ENCODE results near the gene MCTP1. TPM values are rescaled to one million over a fixed set of nuclear protein-coding genes. Genes with fewer than 3 reads are reported as not detected.
A peak's percentile ranks its signal among the peaks of the same experiment; 100 is the strongest.

MCTP1 gene
- total RNA-seq, 1 experiment from 2014 or later, result 2.5 TPM

DNA sequence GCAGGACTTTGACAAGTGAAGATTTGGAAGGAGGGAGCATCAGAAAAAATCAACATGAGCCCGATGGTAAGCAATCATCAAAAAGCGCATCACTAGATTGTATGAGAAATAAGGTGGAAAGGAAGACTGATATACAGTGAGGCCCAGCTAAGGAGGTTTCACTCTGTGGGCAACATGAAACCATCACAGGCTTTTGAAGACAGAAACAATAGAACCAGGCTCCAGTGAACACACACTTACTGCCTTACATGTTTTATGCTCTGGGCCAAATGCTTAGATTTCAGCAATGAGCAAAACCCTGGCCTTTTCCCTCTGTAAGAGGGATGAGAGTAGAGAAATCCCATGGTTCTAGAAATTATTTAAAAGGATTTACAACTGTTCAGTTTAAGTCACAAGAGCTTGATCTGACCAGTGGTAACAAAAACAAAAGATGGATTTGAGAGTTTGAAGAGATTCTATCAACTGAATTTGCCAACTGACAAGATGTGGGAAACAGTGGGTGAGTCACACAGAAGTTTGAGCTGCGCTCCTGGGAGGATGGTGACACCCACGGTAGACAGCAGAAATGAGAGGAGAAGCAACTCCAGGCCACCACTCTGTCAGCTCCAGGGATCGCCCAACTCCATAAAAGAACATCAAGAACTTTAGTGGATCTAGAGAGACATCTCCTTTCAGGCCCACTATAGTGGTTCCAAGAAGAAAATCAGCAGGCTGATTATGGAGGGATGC, 261.8 kb downstream of the MCTP1 start:
- no peak overlapping the region for H3K4me3 Mint-ChIP-seq
- Histone ChIP-seq H4K8ac (replicated peaks; ENCODE audit: insufficient read length, low read depth, low read length) (no peak overlapping the region), H4K91ac (ENCODE audit: insufficient read length, low read depth, low read length) (no peak overlapping the region), H3K56ac (ENCODE audit: insufficient read length, low read depth, low read length) (no peak overlapping the region), H2BK5ac (ENCODE audit: insufficient read length, low read length) (no peak overlapping the region), H3K4ac (ENCODE audit: low read depth, low read length) (no peak overlapping the region), H4K20me1 (ENCODE audit: control insufficient read depth, insufficient read depth, insufficient read length) (no peaks in the 10 kb centered on the region), H3K27me3 (ENCODE audit: insufficient read depth, low read length) (no peaks in the 10 kb centered on the region), H2AK5ac (ENCODE audit: insufficient read length, low read length) (no peak overlapping the region), H3K14ac (ENCODE audit: insufficient read depth, low read length) (no peak overlapping the region), H3K9ac (ENCODE audit: extremely low read depth, insufficient read length, low read length) (no peak overlapping the region), H3K79me2 (ENCODE audit: insufficient read depth, low read length) (no peaks in the 10 kb centered on the region), H2BK12ac (ENCODE audit: insufficient read length, low read depth, low read length) (no peak overlapping the region), H3K4me1 (ENCODE audit: insufficient read depth, low read length) (no peaks in the 10 kb centered on the region), H2AFZ (ENCODE audit: low read length) (no peak overlapping the region), H2BK120ac (ENCODE audit: low read depth, low read length, poor library complexity, severe bottlenecking) (no peak overlapping the region), H3K4me2 (ENCODE audit: insufficient read depth, insufficient read length, low read length) (no peak overlapping the region), H3T11ph (ENCODE audit: low read length) (no peak overlapping the region), H3K23ac (ENCODE audit: insufficient read length, low read depth, low read length) (no peak overlapping the region), H2BK15ac (ENCODE audit: low read depth, low read length) (no peak overlapping the region), H2BK20ac (ENCODE audit: low read depth, low read length, poor library complexity, severe bottlenecking) (no peak overlapping the region), H3K9me3 (ENCODE audit: control insufficient read depth, low read depth, low read length) (no peaks in the 10 kb centered on the region), H4K5ac (ENCODE audit: insufficient read length, low read depth, low read length) (no peak overlapping the region), H3K18ac (ENCODE audit: insufficient read length, low read depth, low read length) (no peak overlapping the region), H3K79me1 (ENCODE audit: insufficient read depth, low read depth, low read length, poor library complexity, severe bottlenecking) (no peaks in the 10 kb centered on the region), H3K27ac (ENCODE audit: insufficient read length, low read depth, low read length) (no peak overlapping the region), H3K23me2 (ENCODE audit: insufficient read length, low read depth, low read length, poor library complexity, severe bottlenecking) (no peaks in the 10 kb centered on the region)
- H3K27me3 Mint-ChIP-seq (ENCODE audit: low read depth), result no peaks in the 10 kb centered on the region
- WGBS (ENCODE audit: extremely low coverage, insufficient read length, low lambda C conversion rate), result no CpG with 5 or more reads among the region's 5 CpGs
- DNase-seq, result no peak
- H3K27ac Mint-ChIP-seq, result peak overlapping the region in 2 of 3 experiments; percentile 3 to 56; a peak in 1 of 7 replicates
- H3K9me3 Mint-ChIP-seq, result no peaks in the 10 kb centered on the region
- TF ChIP-seq, protein P1, sequence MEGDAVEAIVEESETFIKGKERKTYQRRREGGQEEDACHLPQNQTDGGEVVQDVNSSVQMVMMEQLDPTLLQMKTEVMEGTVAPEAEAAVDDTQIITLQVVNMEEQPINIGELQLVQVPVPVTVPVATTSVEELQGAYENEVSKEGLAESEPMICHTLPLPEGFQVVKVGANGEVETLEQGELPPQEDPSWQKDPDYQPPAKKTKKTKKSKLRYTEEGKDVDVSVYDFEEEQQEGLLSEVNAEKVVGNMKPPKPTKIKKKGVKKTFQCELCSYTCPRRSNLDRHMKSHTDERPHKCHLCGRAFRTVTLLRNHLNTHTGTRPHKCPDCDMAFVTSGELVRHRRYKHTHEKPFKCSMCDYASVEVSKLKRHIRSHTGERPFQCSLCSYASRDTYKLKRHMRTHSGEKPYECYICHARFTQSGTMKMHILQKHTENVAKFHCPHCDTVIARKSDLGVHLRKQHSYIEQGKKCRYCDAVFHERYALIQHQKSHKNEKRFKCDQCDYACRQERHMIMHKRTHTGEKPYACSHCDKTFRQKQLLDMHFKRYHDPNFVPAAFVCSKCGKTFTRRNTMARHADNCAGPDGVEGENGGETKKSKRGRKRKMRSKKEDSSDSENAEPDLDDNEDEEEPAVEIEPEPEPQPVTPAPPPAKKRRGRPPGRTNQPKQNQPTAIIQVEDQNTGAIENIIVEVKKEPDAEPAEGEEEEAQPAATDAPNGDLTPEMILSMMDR (conservative IDR thresholded peaks at IDR 0.05), result no peak
- no peaks in the 10 kb centered on the region for H3K36me3 Mint-ChIP-seq (ENCODE audit: insufficient read depth in 1 of 3, low read depth in 3 of 3)
- peaks cover 4 to 7% of the 10 kb centered on the region in 2 experiments; a peak in 1 of 4 replicates for H3K4me1 Mint-ChIP-seq

All from H9 (cell line).